Measurements from ENCODE around the gene C2CD4D.

Gene C2CD4D

GRCh38 chr1:151809290-151809984 is 30.2 kb downstream of the C2CD4D start:
- Histone ChIP-seq H3K27ac (no peak overlapping the region), H2AFZ (ENCODE audit: low read depth) (no peak overlapping the region), H3K9ac (no peak overlapping the region)

GRCh38 chr1:151807766-151808165 is 31.9 kb downstream of the C2CD4D start:
- H3K4me1 ChIP-seq (ENCODE audit: low read depth, poor library complexity, severe bottlenecking) = no peaks in the 10 kb centered on the region
- no peak overlapping the region for H3K4me2 ChIP-seq
- H2AFZ ChIP-seq (ENCODE audit: low read depth) = no peak overlapping the region

More at GRCh38 chr1:151809290-151809984, 30.2 kb downstream of the C2CD4D start:
- H3K4me1 ChIP-seq (ENCODE audit: low read depth, poor library complexity, severe bottlenecking) = no peaks in the 10 kb centered on the region
- peaks cover 20% of the 10 kb centered on the region; the same call in 1 of the 2 replicates for H3K27me3 ChIP-seq (ENCODE audit: insufficient read depth, low read depth)
- H3K79me2 ChIP-seq (ENCODE audit: insufficient read depth, low read depth) = no peaks in the 10 kb centered on the region
- no peaks in the 10 kb centered on the region for H4K20me1 ChIP-seq (ENCODE audit: insufficient read depth)
- no peak overlapping the region for H3K4me3 ChIP-seq (IDR thresholded peaks at IDR 0.05; ENCODE audit: insufficient read depth, low read depth, low read length)
- H3K36me3 ChIP-seq (ENCODE audit: insufficient read depth) = no peaks in the 10 kb centered on the region
- H3K4me2 ChIP-seq = no peak overlapping the region
- TF ChIP-seq CTCF (conservative IDR thresholded peaks at IDR 0.05; ENCODE audit: low read depth, low read length) = no peak

GRCh38 chr1:151807131-151807530 is 32.5 kb downstream of the C2CD4D start:
- TF ChIP-seq CTCF (conservative IDR thresholded peaks at IDR 0.05; ENCODE audit: low read depth, low read length) = no peak
- no peak overlapping the region for H3K4me2 ChIP-seq
- H3K27me3 ChIP-seq (ENCODE audit: insufficient read depth, low read depth) = peaks cover 30% of the 10 kb centered on the region; the same call in 1 of the 2 replicates

More at GRCh38 chr1:151807766-151808165, 31.9 kb downstream of the C2CD4D start:
- no peak overlapping the region for H3K9ac ChIP-seq
- TF ChIP-seq CTCF (conservative IDR thresholded peaks at IDR 0.05; ENCODE audit: low read depth, low read length) = no peak
- H3K27ac ChIP-seq = no peak overlapping the region
- no peaks in the 10 kb centered on the region for H3K36me3 ChIP-seq (ENCODE audit: insufficient read depth)
- peaks cover 30% of the 10 kb centered on the region; the same call in 1 of the 2 replicates for H3K27me3 ChIP-seq (ENCODE audit: insufficient read depth, low read depth)
- no peak overlapping the region for H3K4me3 ChIP-seq (IDR thresholded peaks at IDR 0.05; ENCODE audit: insufficient read depth, low read depth, low read length)
- H4K20me1 ChIP-seq (ENCODE audit: insufficient read depth) = no peaks in the 10 kb centered on the region
- H3K79me2 ChIP-seq (ENCODE audit: insufficient read depth, low read depth) = no peaks in the 10 kb centered on the region

GRCh38 chr1:151806170-151806569 is 33.5 kb downstream of the C2CD4D start:
- H3K4me2 ChIP-seq = no peak overlapping the region
- TF ChIP-seq CTCF (conservative IDR thresholded peaks at IDR 0.05; ENCODE audit: low read depth, low read length) = no peak
- no peak overlapping the region for H3K4me3 ChIP-seq (IDR thresholded peaks at IDR 0.05; ENCODE audit: insufficient read depth, low read depth, low read length)
- H4K20me1 ChIP-seq (ENCODE audit: insufficient read depth) = no peaks in the 10 kb centered on the region
- no peak overlapping the region for H2AFZ ChIP-seq (ENCODE audit: low read depth)
- H3K9ac ChIP-seq = no peak overlapping the region
- H3K36me3 ChIP-seq (ENCODE audit: insufficient read depth) = no peaks in the 10 kb centered on the region
- H3K4me1 ChIP-seq (ENCODE audit: low read depth, poor library complexity, severe bottlenecking) = no peaks in the 10 kb centered on the region
- H3K27ac ChIP-seq = no peak overlapping the region
- peaks cover 30% of the 10 kb centered on the region; the same call in 1 of the 2 replicates for H3K27me3 ChIP-seq (ENCODE audit: insufficient read depth, low read depth)
- H3K79me2 ChIP-seq (ENCODE audit: insufficient read depth, low read depth) = no peaks in the 10 kb centered on the region

More at GRCh38 chr1:151807131-151807530, 32.5 kb downstream of the C2CD4D start:
- Histone ChIP-seq H3K4me3 (IDR thresholded peaks at IDR 0.05; ENCODE audit: insufficient read depth, low read depth, low read length) (no peak overlapping the region), H3K27ac (no peak overlapping the region), H3K4me1 (ENCODE audit: low read depth, poor library complexity, severe bottlenecking) (no peaks in the 10 kb centered on the region), H4K20me1 (ENCODE audit: insufficient read depth) (no peaks in the 10 kb centered on the region), H3K79me2 (ENCODE audit: insufficient read depth, low read depth) (no peaks in the 10 kb centered on the region), H2AFZ (ENCODE audit: low read depth) (no peak overlapping the region), H3K9ac (no peak overlapping the region), H3K36me3 (ENCODE audit: insufficient read depth) (no peaks in the 10 kb centered on the region)
